ENCODE data around the gene SLC25A29.
"Not testable (repeated sequence)": the region's sequence is repeated elsewhere in the genome, so short reads cannot be mapped to it uniquely, and the experiment has no call there.

Gene SLC25A29

GRCh38 chr14:100292776-100293461 lies 13.3 kb downstream of the SLC25A29 start:
- DNase-seq: no peak

GRCh38 chr14:100292301-100292775 lies 13.9 kb downstream of the SLC25A29 start:
- no peak for DNase-seq

- no peak for DNase-seq
Measured at GRCh38 chr14:100291305-100292075, 14.8 kb downstream of the SLC25A29 start.

- no peak for DNase-seq
Measured at GRCh38 chr14:100290607-100291304, 15.5 kb downstream of the SLC25A29 start.

GRCh38 chr14:100289916-100290606 lies 16.2 kb downstream of the SLC25A29 start:
- no peak for DNase-seq

- no peak for DNase-seq
Measured at GRCh38 chr14:100288382-100289185, 17.7 kb downstream of the SLC25A29 start.

GRCh38 chr14:100287998-100288295 lies 18.3 kb downstream of the SLC25A29 start:
- not testable (repeated sequence) for DNase-seq

- DNase-seq: no peak
Measured at GRCh38 chr14:100287202-100287997, 18.8 kb downstream of the SLC25A29 start.

- no peak for DNase-seq
Measured at GRCh38 chr14:100286484-100287191, 19.6 kb downstream of the SLC25A29 start.

GRCh38 chr14:100285913-100286400 lies 20.3 kb downstream of the SLC25A29 start:
- DNase-seq: no peak

GRCh38 chr14:100285021-100285912 lies 21.0 kb downstream of the SLC25A29 start:
- peak; percentile 84 for DNase-seq

- DNase-seq: no peak
Measured at GRCh38 chr14:100283984-100284881, 22.0 kb downstream of the SLC25A29 start.

GRCh38 chr14:100283436-100283835 lies 22.8 kb downstream of the SLC25A29 start:
- DNase-seq: not testable (repeated sequence)

- no peak for DNase-seq
Measured at GRCh38 chr14:100282766-100283419, 23.4 kb downstream of the SLC25A29 start.

- DNase-seq: no peak
Measured at GRCh38 chr14:100282083-100282350, 24.2 kb downstream of the SLC25A29 start.

- no peak for DNase-seq
Measured at GRCh38 chr14:100281286-100282082, 24.8 kb downstream of the SLC25A29 start.

- DNase-seq: no peak
Measured at GRCh38 chr14:100279563-100279962, 26.7 kb downstream of the SLC25A29 start.

Measured in right forelimb (tissue), 1 donor.